H9 (cell line): ENCODE results near the gene TGFBR2. TPM values are rescaled to one million over a fixed set of nuclear protein-coding genes. Genes with fewer than 3 reads are reported as not detected.
"Not testable (repeated sequence)": the region's sequence is repeated elsewhere in the genome, so short reads cannot be mapped to it uniquely, and the experiment has no call there.

ENCODE experiments used
- DNase-seq: peaks from one replicate; pipeline ENCODE4 v3.0.0-alpha.2; 2017
- H2AFZ ChIP-seq: one replicate; pipeline ENCODE4 v1.6.1; 2013; ENCODE audit warnings: mild to moderate bottlenecking, low read length, control low read depth, moderate library complexity
- H2AK5ac ChIP-seq: 2 replicates; pipeline ENCODE4 v1.6.1; 2013; ENCODE audit warnings: low read length, control low read depth, mixed read lengths; ENCODE audit not compliant: insufficient read length
- H2BK120ac ChIP-seq: one replicate; pipeline ENCODE4 v1.6.1; 2013; ENCODE audit warnings: low read depth, mild to moderate bottlenecking, low read length, control low read depth, inconsistent platforms; ENCODE audit not compliant: poor library complexity, severe bottlenecking
- H2BK12ac ChIP-seq: 2 replicates; pipeline ENCODE4 v1.6.1; 2013; ENCODE audit warnings: low read length, control low read depth, mixed read lengths, low read depth; ENCODE audit not compliant: insufficient read length
- H2BK15ac ChIP-seq: 2 replicates; pipeline ENCODE4 v1.6.1; 2013; ENCODE audit warnings: low read depth, low read length, control low read depth
- H2BK20ac ChIP-seq: one replicate; pipeline ENCODE4 v1.6.1; 2013; ENCODE audit warnings: low read depth, mild to moderate bottlenecking, low read length, control low read depth, inconsistent platforms; ENCODE audit not compliant: poor library complexity, severe bottlenecking
- H2BK5ac ChIP-seq: 2 replicates; pipeline ENCODE4 v1.6.1; 2013; ENCODE audit warnings: low read length, control low read depth, mixed read lengths; ENCODE audit not compliant: insufficient read length
- H3K14ac ChIP-seq: 2 replicates; pipeline ENCODE4 v1.6.1; 2013; ENCODE audit warnings: low read length, control low read depth; ENCODE audit not compliant: insufficient read depth
- H3K18ac ChIP-seq: 2 replicates; pipeline ENCODE4 v1.6.1; 2013; ENCODE audit warnings: low read depth, mild to moderate bottlenecking, mixed read lengths, low read length, control low read depth; ENCODE audit not compliant: insufficient read length
- H3K23ac ChIP-seq: 2 replicates; pipeline ENCODE4 v1.6.1; 2013; ENCODE audit warnings: low read length, control low read depth, mixed read lengths, low read depth; ENCODE audit not compliant: insufficient read length
- H3K23me2 ChIP-seq: 2 replicates; pipeline ENCODE4 v1.6.1; 2013; ENCODE audit warnings: low read depth, mild to moderate bottlenecking, mixed read lengths, low read length, control low read depth; ENCODE audit not compliant: insufficient read length, poor library complexity, severe bottlenecking
- H3K27ac ChIP-seq: 2 replicates; pipeline ENCODE4 v1.5.1; 2013; ENCODE audit warnings: low read length, control low read depth, mixed read lengths, low read depth; ENCODE audit not compliant: insufficient read length
- H3K27me3 ChIP-seq: 2 replicates; pipeline ENCODE4 v1.6.1; 2013; ENCODE audit warnings: low read length, control low read depth, inconsistent platforms; ENCODE audit not compliant: insufficient read depth
- H3K4ac ChIP-seq: 2 replicates; pipeline ENCODE4 v1.6.1; 2013; ENCODE audit warnings: low read depth, mild to moderate bottlenecking, control low read depth, inconsistent platforms, low read length, moderate library complexity
- H3K4me1 ChIP-seq: 2 replicates; pipeline ENCODE4 v1.6.1; 2013; ENCODE audit warnings: low read length, control low read depth, inconsistent platforms; ENCODE audit not compliant: insufficient read depth
- H3K4me2 ChIP-seq: 2 replicates; pipeline ENCODE4 v1.6.1; 2013; ENCODE audit warnings: low read length, control low read depth, mixed read lengths; ENCODE audit not compliant: insufficient read length, insufficient read depth
- H3K56ac ChIP-seq: 2 replicates; pipeline ENCODE4 v1.6.1; 2013; ENCODE audit warnings: low read depth, mild to moderate bottlenecking, mixed read lengths, low read length, control low read depth; ENCODE audit not compliant: insufficient read length
- H3K79me1 ChIP-seq: 2 replicates; pipeline ENCODE4 v1.6.1; 2013; ENCODE audit warnings: low read depth, mild to moderate bottlenecking, moderate library complexity, low read length, control low read depth, inconsistent platforms; ENCODE audit not compliant: insufficient read depth, poor library complexity, severe bottlenecking
- H3K79me2 ChIP-seq: 2 replicates; pipeline ENCODE4 v1.6.1; 2013; ENCODE audit warnings: low read length, control low read depth, inconsistent platforms; ENCODE audit not compliant: insufficient read depth
- H3K9ac ChIP-seq: 2 replicates; pipeline ENCODE4 v1.6.1; 2013; ENCODE audit warnings: low read length, control low read depth, mixed read lengths; ENCODE audit not compliant: insufficient read length; ENCODE audit errors: extremely low read depth
- H3K9me3 ChIP-seq: one replicate; pipeline ENCODE4 v1.6.1; 2013; ENCODE audit warnings: low read depth, low read length, inconsistent platforms; ENCODE audit not compliant: control insufficient read depth
- H3T11ph ChIP-seq: one replicate; pipeline ENCODE4 v1.6.1; 2013; ENCODE audit warnings: mild to moderate bottlenecking, low read length, control low read depth, inconsistent platforms
- H4K20me1 ChIP-seq: one replicate; pipeline ENCODE4 v1.6.1; 2013; ENCODE audit not compliant: control insufficient read depth, insufficient read length, insufficient read depth
- H4K5ac ChIP-seq: 2 replicates; pipeline ENCODE4 v1.6.1; 2013; ENCODE audit warnings: low read depth, mild to moderate bottlenecking, mixed read lengths, low read length, control low read depth; ENCODE audit not compliant: insufficient read length
- H4K8ac ChIP-seq: replicated peaks from 2 replicates; pipeline ENCODE4 v1.6.1; 2013; ENCODE audit warnings: low read length, control low read depth, mixed read lengths, low read depth; ENCODE audit not compliant: insufficient read length
- H4K91ac ChIP-seq: 2 replicates; pipeline ENCODE4 v1.6.1; 2013; ENCODE audit warnings: low read depth, mild to moderate bottlenecking, moderate library complexity, mixed read lengths, low read length, control low read depth; ENCODE audit not compliant: insufficient read length
- H3K27ac Mint-ChIP-seq, 3 experiments: 2 replicates in 2 of 3; 3 replicates in 1 of 3; pipeline ENCODE4 v1.8.0; 2020 to 2021; ENCODE audit warnings: mixed read lengths in 3 of 3, mild to moderate bottlenecking in 1 of 3, moderate library complexity in 1 of 3
- H3K27me3 Mint-ChIP-seq: 2 replicates; pipeline ENCODE4 v1.8.0; 2021; ENCODE audit warnings: low read depth, mild to moderate bottlenecking, moderate library complexity, mixed read lengths
- H3K36me3 Mint-ChIP-seq, 3 experiments: 2 replicates in 2 of 3; 3 replicates in 1 of 3; pipeline ENCODE4 v1.8.0; 2020 to 2021; ENCODE audit warnings: low read depth in 3 of 3, mixed read lengths in 3 of 3; ENCODE audit not compliant: insufficient read depth in 1 of 3
- H3K4me1 Mint-ChIP-seq, 2 experiments: 2 replicates each; pipeline ENCODE4 v1.8.0; 2020; ENCODE audit warnings: mixed read lengths in 2 of 2
- H3K4me3 Mint-ChIP-seq, 2 experiments: 2 replicates in 1 of 2; 3 replicates in 1 of 2; pipeline ENCODE4 v1.8.0; 2020 to 2021; ENCODE audit warnings: mild to moderate bottlenecking in 2 of 2, mixed read lengths in 2 of 2, moderate library complexity in 1 of 2
- H3K9me3 Mint-ChIP-seq, 2 experiments: 2 replicates in 1 of 2; 3 replicates in 1 of 2; pipeline ENCODE4 v1.8.0; 2020; ENCODE audit warnings: mild to moderate bottlenecking in 2 of 2, mixed read lengths in 2 of 2, moderate library complexity in 1 of 2
- WGBS: extraction: QIAGEN DNeasy Blood & Tissue Kit; methylation state at CpG from one replicate; pipeline ENCODE4 v1.1.7; 2013; ENCODE audit warnings: missing lambda C conversion rate, low lambda C conversion rate, mixed read lengths; ENCODE audit not compliant: insufficient read length; ENCODE audit errors: extremely low coverage; 5-methylcytosine and 5-hydroxymethylcytosine counted together
- total RNA-seq: library from RNA; stranded (reverse); gene quantifications from 2 replicates; pipeline ENCODE4 v1.2.1, GENCODE V29; 2021
- TF ChIP-seq, protein P1 (sequence below): fragments of 200-600 bp; sonication (generic); conservative IDR thresholded peaks from 3 replicates; pipeline ENCODE4 v1.8.0; 2021; ENCODE audit warnings: antibody characterized with exemption, mild to moderate bottlenecking

Gene TGFBR2
- total RNA-seq, 1 experiment from 2014 or later: 10.6 TPM

DNA sequence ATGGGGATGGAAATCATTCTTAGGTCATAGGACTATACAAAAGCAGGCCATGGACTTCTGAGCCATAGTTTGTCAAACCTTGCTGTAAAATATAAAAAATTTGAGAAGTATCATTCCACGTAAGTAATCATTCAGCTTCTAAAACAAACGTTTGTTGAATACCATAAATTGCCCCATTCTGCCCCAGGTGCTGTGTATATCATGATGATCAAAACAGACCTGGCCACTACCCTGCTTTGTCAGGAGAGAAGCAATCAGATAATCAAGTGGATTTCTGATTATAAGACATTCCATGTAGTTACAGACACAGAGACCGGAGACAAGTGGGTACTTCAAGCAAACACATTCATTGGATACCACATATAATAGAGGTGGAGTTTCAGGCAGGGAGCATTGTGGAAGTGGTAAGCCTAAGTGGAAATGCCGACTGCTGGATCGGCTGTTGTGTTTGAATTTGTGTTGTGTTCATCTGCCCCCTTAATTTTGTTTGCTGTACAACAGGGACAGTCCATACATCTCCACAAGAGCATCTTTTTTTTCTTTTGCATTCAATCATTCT lies 61.7 kb downstream of the TGFBR2 start:
- no peak overlapping the region for H3K18ac ChIP-seq
- Mint-ChIP-seq H3K36me3 (peaks cover 22 to 43% (median 29%) of the 10 kb centered on the region in 3 experiments), H3K27ac (peak overlapping the region in 2 of 3 experiments; percentile 1 to 22; a peak in 5 of 7 replicates), H3K27me3 (no peaks in the 10 kb centered on the region), H3K9me3 (no peaks in the 10 kb centered on the region), H3K4me1 (peaks cover 41 to 42% of the 10 kb centered on the region in 2 experiments), H3K4me3 (no peak overlapping the region)
- no peaks in the 10 kb centered on the region for H3K79me1 ChIP-seq
- no peak overlapping the region for H4K91ac ChIP-seq
- no peak overlapping the region for H3T11ph ChIP-seq
- H3K23ac ChIP-seq: no peak overlapping the region
- no peaks in the 10 kb centered on the region for H3K23me2 ChIP-seq
- no peaks in the 10 kb centered on the region for H3K9me3 ChIP-seq
- H2AK5ac ChIP-seq: no peak overlapping the region
- H4K8ac ChIP-seq: no peak overlapping the region
- no peak overlapping the region for H2BK15ac ChIP-seq
- no peak overlapping the region for H3K56ac ChIP-seq
- H3K4me1 ChIP-seq: peaks cover 5% of the 10 kb centered on the region
- no peak overlapping the region for H4K5ac ChIP-seq
- no peak overlapping the region for H2BK20ac ChIP-seq
- no peak overlapping the region for H3K4me2 ChIP-seq
- no peak overlapping the region for H3K27ac ChIP-seq
- TF ChIP-seq, protein P1, sequence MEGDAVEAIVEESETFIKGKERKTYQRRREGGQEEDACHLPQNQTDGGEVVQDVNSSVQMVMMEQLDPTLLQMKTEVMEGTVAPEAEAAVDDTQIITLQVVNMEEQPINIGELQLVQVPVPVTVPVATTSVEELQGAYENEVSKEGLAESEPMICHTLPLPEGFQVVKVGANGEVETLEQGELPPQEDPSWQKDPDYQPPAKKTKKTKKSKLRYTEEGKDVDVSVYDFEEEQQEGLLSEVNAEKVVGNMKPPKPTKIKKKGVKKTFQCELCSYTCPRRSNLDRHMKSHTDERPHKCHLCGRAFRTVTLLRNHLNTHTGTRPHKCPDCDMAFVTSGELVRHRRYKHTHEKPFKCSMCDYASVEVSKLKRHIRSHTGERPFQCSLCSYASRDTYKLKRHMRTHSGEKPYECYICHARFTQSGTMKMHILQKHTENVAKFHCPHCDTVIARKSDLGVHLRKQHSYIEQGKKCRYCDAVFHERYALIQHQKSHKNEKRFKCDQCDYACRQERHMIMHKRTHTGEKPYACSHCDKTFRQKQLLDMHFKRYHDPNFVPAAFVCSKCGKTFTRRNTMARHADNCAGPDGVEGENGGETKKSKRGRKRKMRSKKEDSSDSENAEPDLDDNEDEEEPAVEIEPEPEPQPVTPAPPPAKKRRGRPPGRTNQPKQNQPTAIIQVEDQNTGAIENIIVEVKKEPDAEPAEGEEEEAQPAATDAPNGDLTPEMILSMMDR: no peak
- 0 out of 2 replicates have a peak, but pooled peaks cover 2% of the 10 kb centered on the region for H3K79me2 ChIP-seq
- H2BK5ac ChIP-seq: no peak overlapping the region
- no peak overlapping the region for H2AFZ ChIP-seq
- DNase-seq: no peak
- no CpG with 5 or more reads among the region's 5 CpGs for WGBS
- no peak overlapping the region for H3K4ac ChIP-seq
- H4K20me1 ChIP-seq: no peaks in the 10 kb centered on the region
- no peaks in the 10 kb centered on the region for H3K27me3 ChIP-seq
- no peak overlapping the region for H3K14ac ChIP-seq
- no peak overlapping the region for H2BK120ac ChIP-seq
- H2BK12ac ChIP-seq: no peak overlapping the region
- no peak overlapping the region for H3K9ac ChIP-seq

DNA sequence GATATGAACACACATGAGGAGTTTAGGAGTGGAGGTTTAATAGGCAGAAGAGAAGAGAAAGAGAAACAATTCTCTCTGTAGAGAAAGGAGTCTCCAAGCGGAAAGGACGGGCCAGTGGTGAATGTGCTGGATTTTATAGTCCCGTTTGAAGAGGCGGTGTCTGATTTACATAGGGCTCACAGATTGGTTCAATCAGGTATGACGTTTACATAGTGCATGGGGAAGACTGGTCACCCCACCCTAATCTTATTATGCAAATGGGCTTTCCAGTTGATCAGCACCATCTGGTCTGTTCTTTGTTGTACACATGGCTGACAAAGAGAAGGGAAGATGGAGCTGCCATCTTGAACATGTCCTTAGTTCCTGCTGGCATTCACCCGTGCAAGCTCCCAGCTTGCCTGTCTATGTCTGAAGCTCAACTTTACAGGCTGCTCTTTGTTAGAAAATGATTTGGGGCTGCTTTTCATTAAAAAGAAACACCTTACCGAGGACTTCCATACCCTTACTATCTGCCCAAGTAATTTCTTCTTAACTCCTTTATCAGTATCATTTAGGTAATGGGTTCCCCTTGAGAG lies 63.0 kb downstream of the TGFBR2 start:
- H2AK5ac ChIP-seq, H4K91ac ChIP-seq, H3K18ac ChIP-seq, H3K9me3 ChIP-seq, H3K4me1 ChIP-seq, H3K23ac ChIP-seq, H3K27me3 Mint-ChIP-seq, H3K4me3 Mint-ChIP-seq, H2BK20ac ChIP-seq, H3K27ac ChIP-seq, H2BK15ac ChIP-seq, H3K79me1 ChIP-seq, H3K27me3 ChIP-seq, H2BK12ac ChIP-seq, H3K56ac ChIP-seq, H3K4me2 ChIP-seq, H4K5ac ChIP-seq, H3K4ac ChIP-seq, H2BK120ac ChIP-seq, H3K9ac ChIP-seq, H4K8ac ChIP-seq, DNase-seq, H2AFZ ChIP-seq, H3K79me2 ChIP-seq, H3K23me2 ChIP-seq, H2BK5ac ChIP-seq, H3K9me3 Mint-ChIP-seq, H4K20me1 ChIP-seq, H3T11ph ChIP-seq, H3K14ac ChIP-seq: not testable (repeated sequence)
- Mint-ChIP-seq H3K4me1 (peaks cover 33% of the 10 kb centered on the region in 2 experiments), H3K36me3 (peaks cover 26 to 50% (median 36%) of the 10 kb centered on the region in 3 experiments), H3K27ac (peak overlapping the region in 1 of 3 experiments; percentile 17; a peak in 2 of 7 replicates)
- no CpG with 5 or more reads among the region's 7 CpGs for WGBS
